Esophagus squamous epithelium (tissue), 4 donors: ENCODE data around the gene NFS1.

ENCODE experiments used
- POLR2A ChIP-seq, 4 donors: fragments of 450-650 bp; IDR thresholded peaks; one replicate each; pipeline ENCODE4 v1.6.1; 2017; ENCODE audit warnings: antibody characterized with exemption in 4 of 4, mild to moderate bottlenecking in 4 of 4, moderate library complexity in 3 of 4
- TF ChIP-seq, protein P1 (sequence below), 6 experiments: fragments of 450-650 bp in 4 of 6; fragments of 200-600 bp in 2 of 6; sonication (generic) in 2 of 6; IDR thresholded peaks; one replicate each; pipeline ENCODE4 v1.5.1; 2016 to 2019; ENCODE audit warnings: antibody characterized with exemption in 6 of 6, mild to moderate bottlenecking in 4 of 6, moderate library complexity in 4 of 6

- TF ChIP-seq, protein P1, sequence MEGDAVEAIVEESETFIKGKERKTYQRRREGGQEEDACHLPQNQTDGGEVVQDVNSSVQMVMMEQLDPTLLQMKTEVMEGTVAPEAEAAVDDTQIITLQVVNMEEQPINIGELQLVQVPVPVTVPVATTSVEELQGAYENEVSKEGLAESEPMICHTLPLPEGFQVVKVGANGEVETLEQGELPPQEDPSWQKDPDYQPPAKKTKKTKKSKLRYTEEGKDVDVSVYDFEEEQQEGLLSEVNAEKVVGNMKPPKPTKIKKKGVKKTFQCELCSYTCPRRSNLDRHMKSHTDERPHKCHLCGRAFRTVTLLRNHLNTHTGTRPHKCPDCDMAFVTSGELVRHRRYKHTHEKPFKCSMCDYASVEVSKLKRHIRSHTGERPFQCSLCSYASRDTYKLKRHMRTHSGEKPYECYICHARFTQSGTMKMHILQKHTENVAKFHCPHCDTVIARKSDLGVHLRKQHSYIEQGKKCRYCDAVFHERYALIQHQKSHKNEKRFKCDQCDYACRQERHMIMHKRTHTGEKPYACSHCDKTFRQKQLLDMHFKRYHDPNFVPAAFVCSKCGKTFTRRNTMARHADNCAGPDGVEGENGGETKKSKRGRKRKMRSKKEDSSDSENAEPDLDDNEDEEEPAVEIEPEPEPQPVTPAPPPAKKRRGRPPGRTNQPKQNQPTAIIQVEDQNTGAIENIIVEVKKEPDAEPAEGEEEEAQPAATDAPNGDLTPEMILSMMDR (IDR thresholded peaks at IDR 0.05): peak in 5 of 6 experiments; percentile 42 to 59 (median 47)
- TF ChIP-seq POLR2A (IDR thresholded peaks at IDR 0.05): peak in 3 of 4 donors; percentile 95 to 96 (median 96)
These were observed 43.0 kb upstream of the NFS1 start, which contains the start of gene RBM39 for GRCh38 chr20:35741892-35742740.
